Measurements from ENCODE around the gene TEX101. TPM values are rescaled to one million over a fixed set of nuclear protein-coding genes. Genes with fewer than 3 reads are reported as not detected.

Gene TEX101
- total RNA-seq, 1 experiment from 2014 or later, result not detected

DNA sequence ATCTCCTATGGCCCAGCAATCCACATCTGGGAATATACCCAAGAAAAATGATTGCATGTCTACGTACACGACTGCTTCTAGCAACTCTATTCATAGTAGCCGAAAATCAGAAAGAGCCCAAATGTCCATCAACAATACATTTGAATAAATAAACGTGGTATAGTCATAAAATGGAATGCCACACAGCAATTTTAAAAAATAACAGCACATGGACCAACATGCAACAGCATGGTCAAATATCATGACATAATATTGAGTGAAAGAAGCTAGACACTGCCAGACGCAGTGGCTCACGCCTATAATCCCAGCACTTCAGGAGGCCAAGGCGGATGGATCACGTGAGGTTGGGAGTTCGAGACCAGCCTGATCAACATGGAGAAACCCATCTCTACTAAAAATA is 16.3 kb downstream of the TEX101 start:
- no peak overlapping the region for H3K23ac ChIP-seq (ENCODE audit: insufficient read length, low read depth, low read length)
- no peak overlapping the region for H4K8ac ChIP-seq (replicated peaks; ENCODE audit: insufficient read length, low read depth, low read length)
- no peak overlapping the region for H2BK120ac ChIP-seq (ENCODE audit: low read depth, low read length, poor library complexity, severe bottlenecking)
- no peaks in the 10 kb centered on the region for H4K20me1 ChIP-seq (ENCODE audit: control insufficient read depth, insufficient read depth, insufficient read length)
- no peaks in the 10 kb centered on the region for H3K79me2 ChIP-seq (ENCODE audit: insufficient read depth, low read length)
- WGBS (ENCODE audit: extremely low coverage, insufficient read length, low lambda C conversion rate), result no CpG with 5 or more reads among the region's 9 CpGs
- Mint-ChIP-seq H3K27me3 (ENCODE audit: low read depth) (peaks cover 2% of the 10 kb centered on the region; the same call in 1 of the 2 replicates), H3K4me3 (no peak overlapping the region), H3K36me3 (ENCODE audit: insufficient read depth in 1 of 3, low read depth in 3 of 3) (no peaks in the 10 kb centered on the region), H3K4me1 (no peaks in the 10 kb centered on the region), H3K9me3 (peaks cover 0 to 35% of the 10 kb centered on the region in 2 experiments; a peak in 4 of 5 replicates), H3K27ac (no peak overlapping the region)
- no peak overlapping the region for H3K56ac ChIP-seq (ENCODE audit: insufficient read length, low read depth, low read length)
- DNase-seq, result no peak
- H3K4me1 ChIP-seq (ENCODE audit: insufficient read depth, low read length), result no peaks in the 10 kb centered on the region
- H3K27ac ChIP-seq (ENCODE audit: insufficient read length, low read depth, low read length), result no peak overlapping the region
- H3K18ac ChIP-seq (ENCODE audit: insufficient read length, low read depth, low read length), result no peak overlapping the region
- no peak overlapping the region for H3T11ph ChIP-seq (ENCODE audit: low read length)
- TF ChIP-seq, protein P1, sequence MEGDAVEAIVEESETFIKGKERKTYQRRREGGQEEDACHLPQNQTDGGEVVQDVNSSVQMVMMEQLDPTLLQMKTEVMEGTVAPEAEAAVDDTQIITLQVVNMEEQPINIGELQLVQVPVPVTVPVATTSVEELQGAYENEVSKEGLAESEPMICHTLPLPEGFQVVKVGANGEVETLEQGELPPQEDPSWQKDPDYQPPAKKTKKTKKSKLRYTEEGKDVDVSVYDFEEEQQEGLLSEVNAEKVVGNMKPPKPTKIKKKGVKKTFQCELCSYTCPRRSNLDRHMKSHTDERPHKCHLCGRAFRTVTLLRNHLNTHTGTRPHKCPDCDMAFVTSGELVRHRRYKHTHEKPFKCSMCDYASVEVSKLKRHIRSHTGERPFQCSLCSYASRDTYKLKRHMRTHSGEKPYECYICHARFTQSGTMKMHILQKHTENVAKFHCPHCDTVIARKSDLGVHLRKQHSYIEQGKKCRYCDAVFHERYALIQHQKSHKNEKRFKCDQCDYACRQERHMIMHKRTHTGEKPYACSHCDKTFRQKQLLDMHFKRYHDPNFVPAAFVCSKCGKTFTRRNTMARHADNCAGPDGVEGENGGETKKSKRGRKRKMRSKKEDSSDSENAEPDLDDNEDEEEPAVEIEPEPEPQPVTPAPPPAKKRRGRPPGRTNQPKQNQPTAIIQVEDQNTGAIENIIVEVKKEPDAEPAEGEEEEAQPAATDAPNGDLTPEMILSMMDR (conservative IDR thresholded peaks at IDR 0.05), result no peak
- H3K27me3 ChIP-seq (ENCODE audit: insufficient read depth, low read length), result no peaks in the 10 kb centered on the region
- no peak overlapping the region for H2AK5ac ChIP-seq (ENCODE audit: insufficient read length, low read length)
- H3K9ac ChIP-seq (ENCODE audit: extremely low read depth, insufficient read length, low read length), result no peak overlapping the region
- H3K14ac ChIP-seq (ENCODE audit: insufficient read depth, low read length), result no peak overlapping the region
- no peak overlapping the region for H2BK5ac ChIP-seq (ENCODE audit: insufficient read length, low read length)
- no peak overlapping the region for H2AFZ ChIP-seq (ENCODE audit: low read length)
- no peak overlapping the region for H4K91ac ChIP-seq (ENCODE audit: insufficient read length, low read depth, low read length)
- no peaks in the 10 kb centered on the region for H3K79me1 ChIP-seq (ENCODE audit: insufficient read depth, low read depth, low read length, poor library complexity, severe bottlenecking)
- no peaks in the 10 kb centered on the region for H3K9me3 ChIP-seq (ENCODE audit: control insufficient read depth, low read depth, low read length)
- no peak overlapping the region for H3K4me2 ChIP-seq (ENCODE audit: insufficient read depth, insufficient read length, low read length)
- no peaks in the 10 kb centered on the region for H3K23me2 ChIP-seq (ENCODE audit: insufficient read length, low read depth, low read length, poor library complexity, severe bottlenecking)
- no peak overlapping the region for H2BK12ac ChIP-seq (ENCODE audit: insufficient read length, low read depth, low read length)
- H2BK15ac ChIP-seq (ENCODE audit: low read depth, low read length), result no peak overlapping the region
- H2BK20ac ChIP-seq (ENCODE audit: low read depth, low read length, poor library complexity, severe bottlenecking), result no peak overlapping the region
- H4K5ac ChIP-seq (ENCODE audit: insufficient read length, low read depth, low read length), result no peak overlapping the region
- no peak overlapping the region for H3K4ac ChIP-seq (ENCODE audit: low read depth, low read length)

All from H9 (cell line).